ENCODE data around the gene ADGRG6.

ADGRG6 gene

DNA sequence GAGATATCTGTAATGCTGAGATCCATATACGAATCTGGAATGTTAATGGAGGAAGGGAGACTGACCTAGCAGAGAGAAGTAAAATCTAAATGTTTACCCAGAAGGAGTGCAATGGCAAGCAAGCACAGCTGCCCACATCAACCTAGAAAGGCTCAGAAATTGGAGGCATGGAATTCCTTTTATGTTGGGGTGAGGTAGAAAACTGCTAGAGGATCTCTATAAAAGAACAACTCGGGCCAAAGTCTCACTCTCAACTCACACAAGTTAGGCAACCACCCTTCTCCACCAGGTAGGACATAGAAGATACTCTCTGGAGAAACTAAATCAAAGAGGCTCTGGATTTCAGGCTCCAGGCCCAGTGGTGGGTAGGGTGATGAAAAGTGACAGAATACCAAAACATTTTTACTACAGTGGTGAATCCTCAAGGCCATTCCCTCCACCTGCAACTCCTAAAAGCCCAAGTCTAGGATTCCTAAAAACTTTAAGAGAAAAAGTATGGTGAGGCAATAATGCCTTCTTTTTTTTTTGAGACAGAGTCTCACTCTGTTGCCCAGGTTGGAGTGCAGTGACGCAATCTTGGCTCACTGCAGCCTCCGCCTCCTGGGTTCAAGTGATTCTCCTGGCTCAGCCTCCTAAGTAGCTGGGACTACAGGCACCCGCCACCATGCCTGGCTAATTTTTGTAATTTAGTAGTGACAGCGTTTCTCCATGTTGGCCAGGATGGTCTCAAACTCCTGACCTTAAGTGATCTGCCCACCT is 9.5 kb upstream of the ADGRG6 start:
- no peak for DNase-seq

DNA sequence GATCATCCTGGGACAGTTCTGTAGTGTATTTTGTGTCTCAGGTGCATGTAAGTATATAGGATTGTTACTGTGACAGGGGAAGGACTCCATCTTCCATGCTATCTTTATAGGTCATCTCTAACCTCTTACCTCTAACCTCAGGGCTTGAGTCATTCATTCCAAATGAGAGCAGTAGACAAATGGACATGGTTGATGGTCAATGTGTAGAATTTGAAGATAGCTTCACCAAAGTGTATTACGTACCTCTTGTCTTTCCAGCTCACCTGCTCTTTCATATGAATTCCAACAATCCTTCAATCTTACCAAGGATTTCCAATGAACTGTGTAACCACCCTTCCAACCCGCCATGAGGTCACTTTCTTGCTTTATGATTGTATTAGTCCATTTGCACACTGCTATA is 8.7 kb upstream of the ADGRG6 start:
- DNase-seq, result no peak

DNA sequence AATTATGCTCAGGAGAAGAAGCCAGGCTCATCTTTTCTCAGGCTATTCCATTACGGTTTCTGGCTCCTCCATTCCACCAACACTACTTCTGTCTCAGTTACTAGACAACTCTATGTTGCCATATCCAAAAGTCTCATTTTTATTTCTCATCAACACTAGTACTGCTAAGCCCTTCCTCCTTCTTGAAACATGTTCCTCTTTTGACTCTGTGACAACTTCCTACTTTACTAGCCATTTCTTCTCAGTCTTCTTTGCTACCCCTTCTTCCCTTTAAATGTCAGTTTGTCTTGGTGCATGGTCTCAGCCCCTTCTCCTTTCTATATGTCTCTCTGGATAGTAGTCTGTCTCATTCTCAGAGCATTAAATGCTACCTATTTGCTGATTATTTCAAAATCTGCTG is 7.1 kb upstream of the ADGRG6 start:
- no peak for DNase-seq

DNA sequence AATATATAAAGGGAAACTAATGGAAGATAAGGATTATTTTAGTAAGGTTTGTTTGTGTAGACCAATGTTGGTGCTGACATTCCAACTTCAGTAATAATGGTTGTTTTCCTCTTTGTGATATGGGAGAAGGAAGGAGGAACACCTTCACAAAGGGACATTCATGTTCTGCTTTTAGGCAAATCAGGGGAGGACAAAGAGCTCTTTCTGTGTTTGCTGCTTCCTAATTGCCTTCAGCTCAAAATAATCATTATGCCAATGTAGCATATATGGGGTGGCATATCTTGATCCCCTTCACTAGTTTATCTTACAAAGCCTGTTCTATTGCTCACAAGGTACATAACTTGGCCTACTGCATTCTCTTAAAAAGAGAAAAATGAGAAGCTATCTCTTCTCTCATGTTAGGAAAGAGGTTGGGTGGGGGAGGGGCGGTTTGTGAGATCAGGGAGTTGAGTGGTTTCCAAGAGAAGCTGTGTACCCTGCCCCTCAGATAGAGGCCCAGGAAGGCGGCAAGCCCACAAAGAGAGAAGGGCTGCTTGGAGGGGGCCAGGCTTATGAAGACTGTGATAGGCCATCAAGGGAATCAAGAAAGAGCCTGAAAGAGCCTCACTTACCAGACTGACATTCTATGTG is 4.7 kb upstream of the ADGRG6 start:
- no peak for DNase-seq

DNA sequence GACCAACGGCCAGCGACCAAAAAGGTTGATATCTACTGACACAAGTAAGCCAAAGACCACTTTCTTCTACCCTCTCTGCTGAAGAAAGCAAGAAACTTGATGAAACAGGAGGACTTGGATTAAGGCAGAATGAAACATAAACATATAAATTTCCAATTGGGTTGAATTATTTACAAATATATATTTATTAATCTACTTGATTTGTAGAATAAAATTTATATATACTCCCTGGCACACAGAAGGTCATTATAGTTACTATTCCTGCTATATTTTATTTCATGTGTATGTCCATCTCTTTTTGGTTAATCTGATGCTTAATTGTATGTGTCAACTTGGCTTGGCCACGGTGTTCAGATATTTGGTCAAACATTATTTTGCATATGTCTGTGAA is 4.2 kb upstream of the ADGRG6 start:
- DNase-seq, result no peak

DNA sequence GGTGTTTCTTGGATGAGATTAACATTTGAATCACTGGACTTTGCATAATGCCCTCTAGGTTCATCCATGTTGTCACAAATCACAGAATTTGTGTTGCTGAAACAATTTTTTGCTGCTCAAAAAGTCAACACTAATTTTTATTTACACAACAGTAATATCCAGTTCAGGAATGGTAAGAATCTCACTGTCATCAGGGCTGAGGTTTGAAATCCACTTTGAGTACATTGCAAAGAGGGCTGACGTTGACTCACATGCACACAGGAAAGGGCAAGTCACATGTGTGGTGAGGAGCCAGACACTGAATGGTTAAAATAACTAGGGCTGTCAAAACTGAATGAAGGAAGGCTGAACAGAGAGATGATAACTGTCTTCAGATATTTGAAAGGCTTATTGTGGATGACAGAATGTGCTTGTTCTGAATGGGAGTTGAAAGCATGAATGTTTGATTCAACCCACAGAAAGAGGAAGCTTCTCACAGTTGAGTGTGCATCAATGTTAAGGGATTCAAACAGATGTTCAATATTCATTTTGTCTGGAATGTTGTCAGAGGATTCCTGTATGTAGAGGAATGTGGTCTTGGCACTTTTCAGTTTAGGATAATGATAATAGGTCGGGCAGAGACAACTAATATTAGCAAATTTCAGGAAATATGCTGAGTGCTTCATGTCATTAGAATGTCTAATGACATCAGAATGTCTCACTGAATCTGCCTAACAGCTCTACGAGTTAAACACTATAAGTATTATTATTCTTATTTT is 3.6 kb upstream of the ADGRG6 start:
- no peak for DNase-seq

DNA sequence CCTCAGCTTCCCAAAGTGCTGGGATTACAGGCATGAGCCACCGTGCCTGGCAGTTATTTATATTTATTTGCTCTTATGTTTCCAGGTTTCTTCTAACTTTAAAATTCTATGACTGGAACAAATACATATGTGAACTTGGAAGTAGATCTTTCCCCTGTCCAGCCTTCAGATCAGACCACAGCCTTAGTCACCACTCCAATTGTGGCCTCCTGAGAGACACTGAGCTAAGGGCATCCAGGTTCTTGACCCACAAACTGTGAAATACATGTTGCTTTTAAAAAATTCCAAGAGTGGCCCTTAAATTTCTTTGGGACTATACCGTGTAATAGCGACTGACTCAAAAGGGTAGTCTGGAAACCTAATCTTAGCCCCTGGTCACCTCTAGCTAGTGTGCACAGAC is 1.5 kb upstream of the ADGRG6 start:
- no peak for DNase-seq

DNA sequence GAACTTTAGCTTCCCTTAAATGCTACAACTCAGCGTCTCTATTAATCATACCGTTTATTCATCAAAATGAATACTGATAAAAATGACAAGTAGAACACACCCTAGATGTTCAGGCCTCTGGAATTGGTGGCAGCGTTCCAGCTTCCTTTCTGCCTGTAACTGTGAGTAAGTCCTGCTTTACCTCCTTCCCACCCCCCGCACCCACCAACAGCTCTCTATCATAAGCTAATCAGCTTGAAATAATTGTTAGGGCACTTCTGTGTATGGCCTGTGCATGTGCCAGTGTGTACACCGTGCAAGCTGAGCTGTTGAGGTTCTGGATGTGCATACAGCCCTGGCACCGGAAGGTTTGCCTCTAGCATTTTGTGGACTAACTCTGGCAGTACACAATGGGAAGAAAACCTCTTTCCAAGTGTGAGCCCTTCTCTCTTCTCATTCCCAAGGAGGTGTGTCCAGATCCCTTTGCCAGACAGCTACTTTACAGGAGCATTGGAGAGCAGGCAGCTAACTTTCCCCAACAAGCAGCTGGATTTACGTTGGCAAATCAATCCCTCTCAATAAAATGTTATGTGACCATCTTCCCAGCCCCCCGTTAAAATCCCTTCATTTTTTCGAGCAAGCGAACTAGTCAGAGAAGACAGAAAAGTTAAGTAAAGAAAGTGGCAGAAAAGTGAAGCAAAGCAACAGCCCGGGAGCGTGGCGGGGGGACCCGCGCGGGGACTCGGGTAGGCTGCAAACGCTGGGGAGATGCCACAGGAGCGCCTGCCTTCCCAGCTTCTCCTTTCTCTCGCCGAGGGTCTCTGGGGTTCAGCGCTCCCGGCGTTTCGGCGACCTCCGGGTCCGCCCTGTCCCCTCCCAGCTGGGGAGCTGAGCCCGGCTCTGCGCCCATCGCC is 803 bp upstream of the ADGRG6 start:
- DNase-seq, result no peak

DNA sequence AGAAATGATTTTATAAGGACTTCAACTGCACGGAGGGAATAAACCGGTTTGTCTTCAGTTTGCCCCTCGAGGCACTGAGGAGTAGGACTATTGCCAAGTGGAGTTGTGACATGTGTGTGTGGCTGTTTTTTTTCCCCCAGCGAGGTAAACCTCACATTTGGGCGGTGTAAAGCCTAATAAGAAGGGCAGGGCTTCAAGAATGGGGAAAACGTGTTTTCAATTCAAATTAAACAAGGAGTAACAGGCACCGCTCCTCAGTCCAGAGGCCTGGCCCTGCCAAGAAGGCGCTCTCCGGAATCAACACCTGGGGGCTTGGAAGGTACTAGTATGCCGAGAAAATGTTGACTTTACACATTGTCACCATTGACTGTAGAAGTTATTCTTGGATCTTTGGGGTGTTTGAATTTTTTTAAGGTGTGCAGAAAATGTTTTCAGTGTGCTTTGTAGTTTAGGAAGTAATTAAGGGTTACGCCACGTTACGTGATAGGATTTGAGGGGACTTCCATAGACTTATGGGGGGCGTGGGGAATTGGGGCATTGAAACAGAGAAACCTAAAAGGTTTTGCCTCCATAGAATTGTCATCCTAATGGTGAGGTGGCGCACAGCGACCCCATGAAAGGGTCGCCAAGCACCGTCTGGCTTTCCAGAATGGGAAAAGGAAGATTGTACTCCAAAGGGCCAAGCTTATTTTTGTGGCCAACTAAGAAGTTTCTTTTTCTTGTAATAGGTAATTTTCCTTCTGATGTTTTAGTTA is 791 bp downstream of the ADGRG6 start:
- DNase-seq, result no peak

DNA sequence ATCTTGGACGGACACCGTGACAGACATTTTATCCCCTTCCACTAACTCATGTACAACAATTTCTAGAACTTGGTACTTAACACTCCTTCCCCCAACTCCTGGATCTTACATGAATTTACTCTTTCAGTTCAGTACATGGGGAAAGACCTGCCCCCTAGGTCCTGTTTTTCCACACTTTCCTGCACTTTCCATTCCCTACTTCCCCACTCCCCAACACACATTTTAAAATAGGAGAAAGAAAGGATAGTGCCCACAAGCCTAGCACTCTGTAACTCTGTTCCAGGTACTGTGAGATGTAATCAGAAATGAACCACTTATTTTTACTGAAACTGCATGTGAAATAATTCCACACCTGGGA is 1.3 kb downstream of the ADGRG6 start:
- DNase-seq, result no peak

DNA sequence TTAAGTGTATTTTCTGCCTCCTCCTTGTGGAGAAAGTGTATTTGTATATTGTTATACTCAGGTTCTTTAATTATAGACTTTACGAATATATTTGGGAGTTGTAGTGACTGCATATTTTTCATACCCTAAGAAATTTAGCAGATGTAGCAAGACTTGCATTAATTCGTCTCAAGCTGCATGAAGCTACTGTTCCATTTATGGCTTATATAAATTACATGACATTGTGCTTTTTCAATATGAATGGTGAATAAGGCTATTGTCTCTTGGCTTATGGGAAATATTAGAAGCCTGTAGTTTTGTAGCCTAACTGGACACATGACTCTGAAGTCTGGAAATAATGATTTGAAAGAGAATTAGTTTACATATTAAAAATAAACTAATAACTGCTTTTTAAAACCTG is 2.4 kb downstream of the ADGRG6 start:
- DNase-seq, result no peak

DNA sequence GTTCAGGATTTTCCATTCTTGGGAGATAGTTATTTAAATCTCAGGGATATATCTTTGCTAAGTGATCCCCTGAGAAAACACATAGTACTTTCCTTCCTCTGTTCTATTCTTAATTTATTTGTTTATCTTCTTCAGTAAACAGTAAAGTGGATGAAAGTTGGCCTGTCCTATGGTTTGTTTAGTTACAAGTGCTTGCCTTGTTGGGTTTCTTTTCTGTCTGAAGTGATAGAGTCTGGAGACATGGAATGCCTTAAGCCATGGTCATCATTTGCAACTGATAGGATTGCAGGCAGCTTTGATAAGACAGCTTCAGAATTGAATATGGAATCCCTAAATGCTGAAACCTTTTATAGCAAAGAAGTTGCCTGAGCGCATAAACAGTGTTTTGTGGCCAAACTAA is 4.9 kb downstream of the ADGRG6 start:
- no peak for DNase-seq

DNA sequence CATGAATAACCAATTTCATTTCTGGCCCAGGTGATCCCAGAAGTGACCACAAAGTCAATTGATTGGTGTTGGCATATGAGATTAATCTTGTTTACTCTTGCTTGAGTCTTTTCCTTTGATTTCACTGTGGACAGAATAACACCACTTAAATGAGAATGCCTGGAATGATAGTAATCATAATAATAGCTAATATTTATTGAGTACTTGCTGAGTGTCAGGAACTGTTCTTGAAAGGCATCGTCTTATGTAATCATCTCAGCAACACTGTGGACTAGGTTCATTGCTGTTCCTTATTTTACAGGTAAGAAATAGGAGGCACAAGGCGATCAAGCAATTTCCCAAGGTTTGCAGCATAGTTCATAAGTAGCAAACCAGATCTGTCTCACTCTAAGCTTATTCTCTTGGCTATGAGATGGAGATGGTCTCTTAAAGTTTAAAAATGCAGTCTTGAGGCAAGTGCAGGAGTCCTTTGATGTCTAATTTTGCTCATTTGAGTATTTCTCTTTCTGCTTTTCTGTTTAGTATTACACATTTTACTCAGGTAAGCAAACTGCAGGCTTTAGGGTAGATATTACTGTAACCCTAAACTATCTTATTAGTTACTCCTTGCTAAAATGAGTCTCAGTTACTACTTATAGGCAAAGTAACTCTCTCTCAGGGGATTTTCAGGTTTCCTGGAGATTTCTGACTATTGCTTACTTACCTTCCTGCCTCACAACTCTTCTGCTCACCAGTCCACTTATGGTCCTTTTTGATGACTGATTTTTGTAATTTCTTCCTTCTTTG is 6.3 kb downstream of the ADGRG6 start:
- DNase-seq, result no peak

DNA sequence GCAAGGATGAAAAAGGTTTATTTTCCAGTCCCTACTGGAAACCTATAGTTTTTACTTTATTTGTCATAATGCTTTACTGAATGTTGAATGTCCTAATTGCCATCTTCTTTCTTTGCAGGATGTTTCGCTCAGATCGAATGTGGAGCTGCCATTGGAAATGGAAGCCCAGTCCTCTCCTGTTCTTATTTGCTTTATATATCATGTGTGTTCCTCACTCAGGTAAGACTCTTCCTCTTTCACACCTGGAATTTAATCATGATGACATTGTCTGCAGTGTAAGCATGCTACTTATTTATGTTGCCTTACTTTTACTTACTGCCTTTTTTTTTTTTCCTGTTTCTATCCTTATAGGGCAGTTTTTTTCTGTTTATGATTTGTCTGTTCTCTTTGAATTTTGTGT is 7.6 kb downstream of the ADGRG6 start:
- DNase-seq, result no peak

DNA sequence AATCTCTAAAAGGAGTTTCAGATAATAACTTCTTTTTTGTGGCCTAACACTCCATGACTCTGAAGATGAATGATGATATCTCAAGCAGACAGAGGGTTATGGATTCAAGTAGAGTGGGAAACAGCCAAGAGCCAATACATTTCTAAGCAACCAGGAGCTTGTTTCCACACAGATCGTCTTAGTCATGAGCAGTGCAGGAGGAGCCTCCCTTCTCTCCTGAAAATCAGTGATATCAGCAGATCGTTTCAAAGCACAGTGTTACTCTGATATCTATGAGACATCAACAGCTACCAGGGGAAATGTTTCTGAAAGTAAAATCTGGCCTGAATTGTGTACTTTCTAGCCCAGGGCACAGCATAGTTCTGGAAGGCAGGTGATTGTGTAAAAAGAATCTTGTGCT is 11.5 kb downstream of the ADGRG6 start:
- no peak for DNase-seq

DNA sequence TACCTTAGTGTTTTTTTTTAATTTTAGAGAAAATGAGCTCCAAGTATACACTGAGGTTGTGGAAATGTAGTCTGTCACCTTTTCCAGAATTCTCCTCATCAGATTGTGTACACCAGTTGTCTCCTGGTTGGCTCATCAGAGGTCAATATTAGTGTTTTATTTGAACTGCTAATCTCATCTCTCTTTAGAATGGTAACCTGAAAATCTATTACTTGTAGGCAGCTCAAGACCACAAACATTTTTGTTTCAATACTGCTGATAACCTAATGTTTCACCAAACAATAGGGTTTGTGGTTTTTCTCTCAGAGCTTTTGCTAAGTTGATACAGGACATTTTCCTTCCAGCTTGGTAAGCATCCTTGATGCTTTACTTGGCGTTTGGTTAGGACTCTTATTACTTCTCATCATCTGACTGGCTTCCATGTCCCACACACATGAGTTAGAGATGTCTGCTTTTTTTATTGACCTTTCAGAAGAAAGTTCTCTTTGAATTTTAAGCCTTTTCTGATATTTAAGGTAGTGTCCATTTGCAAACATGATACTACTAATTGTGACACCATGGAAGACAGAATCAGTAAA is 15.1 kb downstream of the ADGRG6 start:
- no peak for DNase-seq

DNA sequence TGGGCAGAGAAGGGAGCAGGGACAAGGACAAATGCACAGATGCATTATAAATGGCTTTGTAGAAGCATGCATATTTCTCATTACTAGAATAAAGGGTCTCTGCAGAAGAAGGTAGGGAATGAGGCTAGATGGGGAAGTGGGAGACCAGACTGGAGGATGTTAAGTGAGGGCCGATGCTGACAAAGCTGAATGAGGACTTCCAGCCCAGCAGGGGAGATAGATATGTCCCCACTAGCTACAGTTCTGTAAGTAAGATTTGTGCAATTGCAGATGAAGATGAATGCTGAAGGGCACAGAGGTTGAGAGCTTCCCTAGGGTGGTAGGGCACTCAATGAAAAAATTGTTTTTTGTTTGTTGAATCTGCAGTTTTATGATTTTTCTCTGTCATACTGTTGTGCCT is 16.9 kb downstream of the ADGRG6 start:
- DNase-seq, result no peak

DNA sequence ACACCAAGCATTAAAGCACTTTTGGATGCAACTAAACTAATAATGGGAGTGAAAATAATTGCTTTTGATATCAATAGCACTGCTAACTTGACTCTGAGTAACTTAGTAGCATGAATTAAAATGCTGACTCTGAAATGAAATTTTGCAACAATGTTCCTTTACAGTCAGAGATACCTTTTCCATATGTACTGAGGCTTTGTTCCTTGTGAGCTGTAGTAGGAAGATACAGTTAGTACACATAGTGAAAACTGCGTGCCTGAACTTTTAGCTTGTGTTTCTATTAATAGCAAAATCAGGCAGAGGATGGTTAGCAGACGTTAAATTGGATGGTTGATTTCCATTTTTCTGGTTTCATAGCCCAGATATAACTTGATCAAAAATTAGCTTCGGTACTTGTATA is 18.6 kb downstream of the ADGRG6 start:
- no peak for DNase-seq

DNA sequence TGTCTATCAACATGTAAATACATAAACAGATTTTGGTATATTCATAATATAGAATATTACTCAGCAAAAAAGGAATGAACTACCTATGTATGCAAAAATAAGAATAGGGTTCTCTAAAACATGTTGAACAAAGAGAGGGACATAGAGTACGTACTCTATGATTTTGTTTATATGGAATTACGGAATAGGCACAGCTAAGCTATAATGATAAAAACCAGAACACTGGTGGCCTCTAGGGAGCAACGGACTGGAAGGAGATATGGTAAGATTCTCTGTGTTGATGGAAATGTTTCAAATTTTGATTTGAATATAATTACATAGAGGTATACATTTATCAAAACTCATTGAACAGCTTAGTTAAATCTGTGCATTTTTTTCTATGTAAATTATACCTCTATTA is 19.6 kb downstream of the ADGRG6 start:
- no peak for DNase-seq

DNA sequence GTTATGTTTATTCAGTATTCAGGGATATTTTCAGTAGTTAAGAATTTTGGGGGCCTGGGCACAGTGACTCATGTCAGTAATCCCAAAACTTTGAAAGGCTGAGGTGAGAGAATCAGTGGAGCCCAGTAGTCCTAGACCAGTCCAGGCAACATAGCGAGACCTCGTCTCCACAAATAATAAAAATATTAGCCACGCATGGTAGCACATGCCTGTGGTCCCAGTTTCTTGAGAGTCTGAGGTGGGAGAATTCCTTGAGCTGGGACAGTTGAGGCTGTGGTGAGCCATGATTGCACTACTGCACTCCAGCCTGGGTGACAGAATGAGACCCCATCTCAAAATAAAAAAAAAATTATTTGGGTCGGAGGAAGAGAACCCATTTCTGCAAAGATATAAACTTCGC is 20.3 kb downstream of the ADGRG6 start:
- DNase-seq, result no peak

DNA sequence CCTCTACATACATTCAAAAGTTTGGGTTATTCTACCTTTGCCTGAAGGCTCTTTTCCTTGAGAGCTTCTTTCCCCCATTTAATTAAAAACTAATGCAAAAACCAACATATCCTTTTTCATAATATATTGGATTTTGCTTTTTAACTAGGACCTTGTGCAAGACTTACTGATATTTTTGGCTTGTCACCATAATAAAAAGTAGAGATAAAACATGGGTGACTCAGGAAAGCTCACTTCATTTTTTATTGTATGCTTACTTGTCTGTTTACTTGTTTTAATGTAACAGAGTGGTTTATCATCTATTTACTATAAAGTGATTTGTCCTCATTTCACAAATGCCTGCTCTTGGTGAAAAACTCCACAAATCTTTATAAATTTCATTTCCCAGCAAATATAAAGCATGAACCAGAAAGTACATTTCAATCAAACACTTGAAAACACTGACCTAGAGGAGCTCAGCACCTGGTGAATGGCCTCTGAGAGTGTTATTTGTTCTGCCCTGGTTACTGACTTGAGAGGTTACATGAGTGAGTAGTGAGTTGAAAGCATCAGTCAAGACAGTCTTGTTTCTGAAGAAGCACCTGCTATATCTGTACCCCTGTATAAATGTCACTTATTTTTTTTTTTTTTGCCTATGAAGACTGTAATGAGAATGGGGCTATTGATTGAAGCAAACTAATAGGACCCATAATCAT is 20.8 kb downstream of the ADGRG6 start:
- no peak for DNase-seq

Measured in NCI-H446 (cell line).